ENCODE data around the gene ZNF493.

DNA sequence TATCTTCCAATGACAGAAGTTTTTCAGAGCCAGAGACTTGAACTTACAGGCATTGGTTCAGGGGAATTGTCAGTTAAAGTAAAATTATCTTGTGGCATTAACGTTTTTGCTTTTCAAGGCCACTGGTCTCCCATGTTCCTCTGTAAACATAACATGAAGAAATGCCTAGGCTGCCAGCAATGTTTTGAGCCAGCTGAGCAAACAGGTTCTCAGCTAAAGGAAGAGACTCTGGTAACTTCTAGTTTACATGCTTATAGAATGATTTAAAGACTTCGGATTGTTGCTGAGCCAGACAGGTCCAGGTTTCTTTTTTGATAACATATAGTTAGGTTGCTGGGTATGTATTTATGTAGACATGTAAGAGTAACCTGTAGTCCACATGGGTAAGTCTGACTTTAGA lies 35.7 kb downstream of the ZNF493 start:
- TF ChIP-seq CTCF (IDR thresholded peaks at IDR 0.05) (no peak), EZH2phosphoT487 (IDR thresholded peaks at IDR 0.05) (no peak), EZH2 (IDR thresholded peaks at IDR 0.05) (no peak)

Data from neural progenitor cell (in vitro differentiated cells).